ACC112 (cell line): ENCODE results near the gene SLFN12L.
"Not testable (repeated sequence)": the region's sequence is repeated elsewhere in the genome, so short reads cannot be mapped to it uniquely, and the experiment has no call there.

Source experiments
- H2AFZ ChIP-seq: fragments of 200-600 bp; sonication (generic); one replicate; pipeline ENCODE4 v1.6.0; 2017; ENCODE audit warnings: antibody characterized with exemption, low read length; ENCODE audit not compliant: unreplicated experiment
- H3K27ac ChIP-seq: fragments of 200-600 bp; sonication (generic); 2 replicates; pipeline ENCODE4 v1.5.1; 2014; ENCODE audit warnings: low read depth, mild to moderate bottlenecking, antibody characterized with exemption, low read length, moderate library complexity
- H3K27me3 ChIP-seq: fragments of 200-600 bp; sonication (generic); 2 replicates; pipeline ENCODE4 v1.6.1; 2014; ENCODE audit warnings: mild to moderate bottlenecking, antibody characterized with exemption, low read length, moderate library complexity, mixed read lengths; ENCODE audit not compliant: insufficient read depth
- H3K36me3 ChIP-seq: fragments of 200-600 bp; sonication (generic); 2 replicates; pipeline ENCODE4 v1.6.1; 2016; ENCODE audit warnings: mild to moderate bottlenecking, antibody characterized with exemption, low read length, moderate library complexity, mixed read lengths; ENCODE audit not compliant: insufficient read depth
- H3K4me1 ChIP-seq: fragments of 200-600 bp; sonication (generic); one replicate; pipeline ENCODE4 v1.6.1; 2016; ENCODE audit warnings: low read length, mixed read lengths; ENCODE audit not compliant: insufficient read depth, unreplicated experiment, control insufficient read depth
- H3K4me3 ChIP-seq: fragments of 200-600 bp; sonication (generic); 2 replicates; pipeline ENCODE4 v1.5.1; 2014; ENCODE audit warnings: mild to moderate bottlenecking, low read depth, low read length
- H3K79me2 ChIP-seq: fragments of 200-600 bp; sonication (generic); one replicate; pipeline ENCODE4 v1.6.0; 2016; ENCODE audit warnings: low read length; ENCODE audit not compliant: control insufficient read depth, unreplicated experiment, insufficient read depth

The SLFN12L gene

DNA sequence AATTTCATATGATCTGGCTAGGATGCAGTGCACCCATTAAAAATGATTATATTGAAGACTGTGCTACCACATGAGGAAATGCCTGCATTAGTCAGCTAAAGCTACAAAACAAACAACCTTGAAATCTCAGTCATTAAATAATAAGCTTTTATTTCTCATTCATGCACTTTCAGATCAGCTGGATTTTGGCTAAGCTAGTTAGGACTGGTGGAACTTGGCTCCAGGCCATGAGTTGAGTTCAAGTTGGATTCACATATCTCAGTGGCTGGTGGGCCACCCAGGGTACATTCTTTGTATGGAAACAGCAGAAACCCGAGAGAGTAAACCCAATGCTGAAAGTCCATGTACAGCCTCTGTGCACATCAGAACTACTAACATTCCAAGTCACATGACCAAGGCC, 6.4 kb upstream of the SLFN12L start:
- H3K4me1 ChIP-seq, result peaks cover 12% of the 10 kb centered on the region

DNA sequence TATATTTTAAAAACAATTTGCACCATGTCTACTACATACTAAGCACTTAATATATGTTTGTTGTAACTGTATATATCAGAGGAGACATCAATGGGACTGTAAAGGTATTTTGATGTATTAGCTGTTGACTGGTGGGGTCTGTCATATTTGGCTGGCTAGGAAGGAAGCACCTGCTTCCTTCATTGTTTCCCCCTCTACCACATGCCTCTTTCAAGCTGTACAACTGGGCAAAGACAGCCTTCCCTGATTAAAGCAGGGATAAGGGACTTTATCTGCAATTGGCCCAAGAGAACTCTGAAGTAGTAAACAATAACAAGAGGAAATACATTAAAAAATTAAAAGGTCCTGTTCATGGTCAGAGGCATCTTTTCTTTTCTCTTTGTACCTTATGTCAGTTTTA, 5.5 kb upstream of the SLFN12L start:
- H3K4me3 ChIP-seq, result no peak overlapping the region
- no peak overlapping the region for H2AFZ ChIP-seq
- H3K79me2 ChIP-seq, result no peaks in the 10 kb centered on the region
- H3K36me3 ChIP-seq, result no peaks in the 10 kb centered on the region
- H3K27me3 ChIP-seq, result peaks cover 7% of the 10 kb centered on the region; the same call in 1 of the 2 replicates
- H3K4me1 ChIP-seq, result peaks cover 18% of the 10 kb centered on the region
- H3K27ac ChIP-seq, result no peak overlapping the region

More for the DNA sequence above, 6.4 kb upstream of the SLFN12L start:
- H3K36me3 ChIP-seq, result no peaks in the 10 kb centered on the region
- H3K79me2 ChIP-seq, result no peaks in the 10 kb centered on the region
- no peak overlapping the region for H2AFZ ChIP-seq
- peaks cover 15% of the 10 kb centered on the region for H3K27me3 ChIP-seq
- no peak overlapping the region for H3K4me3 ChIP-seq
- no peak overlapping the region for H3K27ac ChIP-seq

DNA sequence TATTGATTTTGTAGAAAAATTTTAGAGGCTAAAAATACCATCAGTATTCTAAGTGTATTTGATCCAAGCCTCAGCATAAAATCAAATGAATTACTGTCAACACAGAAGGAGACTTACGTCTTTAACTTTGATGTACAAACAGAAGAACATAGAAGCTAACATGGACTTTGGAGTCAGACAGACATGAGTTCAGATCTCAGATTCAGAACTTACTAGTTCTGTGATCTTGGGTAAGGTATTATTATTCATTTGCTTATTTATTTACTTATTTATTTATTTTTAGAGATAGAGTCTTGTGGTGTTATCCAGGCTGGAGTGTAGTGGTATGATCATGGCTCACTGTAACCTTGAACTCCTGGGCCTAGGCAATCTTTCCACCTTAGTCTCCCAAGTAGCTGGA, 4.0 kb upstream of the SLFN12L start:
- peak overlapping the region; percentile 17 for H2AFZ ChIP-seq

DNA sequence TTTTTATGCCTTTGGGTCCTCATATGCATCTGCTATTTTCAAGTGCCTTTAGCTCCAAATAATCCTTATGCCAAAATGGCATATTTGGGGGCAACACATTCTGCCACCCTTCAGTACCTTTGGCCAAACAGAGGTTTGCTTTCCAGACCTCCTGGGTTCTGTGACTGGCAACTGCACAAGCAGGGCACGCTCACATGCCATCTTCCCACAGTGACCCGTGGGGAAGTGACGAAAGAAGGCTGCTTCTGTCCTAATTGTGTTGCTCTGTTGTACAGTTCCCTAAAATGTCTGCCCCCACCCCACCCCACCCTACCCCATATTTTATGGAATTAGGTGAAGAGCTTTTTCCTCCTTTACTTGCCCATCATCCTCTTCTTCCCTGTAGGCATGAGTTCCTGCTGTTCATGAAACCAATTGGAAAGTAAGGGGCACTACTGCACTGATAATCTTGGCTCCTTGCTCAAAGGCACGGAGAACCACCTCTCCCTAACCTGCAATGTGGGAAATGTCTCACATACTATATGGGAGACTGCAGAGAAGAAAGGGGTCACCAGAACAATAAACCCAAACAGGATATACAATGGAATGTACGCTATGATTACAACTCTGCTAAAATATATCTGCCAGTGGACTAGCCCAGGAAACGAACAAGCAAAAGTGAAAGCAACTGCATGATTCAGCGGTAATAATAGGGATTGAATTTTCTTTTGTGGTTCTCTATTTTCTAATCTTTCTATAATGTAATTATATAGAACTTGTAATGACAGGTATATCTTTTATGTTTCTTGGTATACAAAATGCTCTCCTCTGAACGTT, 3.3 kb upstream of the SLFN12L start:
- H3K4me3 ChIP-seq, result peak overlapping the region; percentile 69
- no peaks in the 10 kb centered on the region for H3K27me3 ChIP-seq
- H3K36me3 ChIP-seq, result no peaks in the 10 kb centered on the region
- H3K4me1 ChIP-seq, result peaks cover 25% of the 10 kb centered on the region
- H2AFZ ChIP-seq, result peak overlapping the region; percentile 17
- H3K27ac ChIP-seq, result peak overlapping the region; percentile 64
- H3K79me2 ChIP-seq, result no peaks in the 10 kb centered on the region

More for the DNA sequence above, 4.0 kb upstream of the SLFN12L start:
- no peaks in the 10 kb centered on the region for H3K79me2 ChIP-seq
- H3K27me3 ChIP-seq, result no peaks in the 10 kb centered on the region
- no peaks in the 10 kb centered on the region for H3K36me3 ChIP-seq
- H3K27ac ChIP-seq, result peak overlapping the region; percentile 64
- H3K4me3 ChIP-seq, result peak overlapping the region; percentile 69
- peaks cover 25% of the 10 kb centered on the region for H3K4me1 ChIP-seq

DNA sequence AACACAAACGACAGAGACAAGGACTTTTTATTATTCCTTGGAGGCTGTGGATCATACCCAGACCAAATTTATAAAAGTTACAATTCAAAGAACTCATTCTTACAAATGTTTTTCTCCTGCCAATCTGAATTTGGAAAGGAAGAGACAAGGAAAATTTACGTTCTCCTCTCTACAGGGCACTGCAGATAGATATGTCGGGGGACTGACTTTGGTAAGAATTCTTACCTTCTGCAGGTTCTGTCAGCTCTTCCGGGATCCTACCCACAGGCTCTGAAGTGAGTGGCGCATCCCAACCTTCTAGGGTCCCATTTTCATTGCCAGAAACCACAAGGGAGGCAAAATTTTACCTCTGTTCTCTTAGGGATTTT, 2.2 kb upstream of the SLFN12L start:
- H3K4me1 ChIP-seq, result peaks cover 25% of the 10 kb centered on the region
- H3K79me2 ChIP-seq, result no peaks in the 10 kb centered on the region
- H3K4me3 ChIP-seq, result peak overlapping the region; percentile 42; the same call in 1 of the 2 replicates
- H3K27me3 ChIP-seq, result no peaks in the 10 kb centered on the region
- no peak overlapping the region for H3K27ac ChIP-seq
- peak overlapping the region; percentile 80 for H2AFZ ChIP-seq
- no peaks in the 10 kb centered on the region for H3K36me3 ChIP-seq

DNA sequence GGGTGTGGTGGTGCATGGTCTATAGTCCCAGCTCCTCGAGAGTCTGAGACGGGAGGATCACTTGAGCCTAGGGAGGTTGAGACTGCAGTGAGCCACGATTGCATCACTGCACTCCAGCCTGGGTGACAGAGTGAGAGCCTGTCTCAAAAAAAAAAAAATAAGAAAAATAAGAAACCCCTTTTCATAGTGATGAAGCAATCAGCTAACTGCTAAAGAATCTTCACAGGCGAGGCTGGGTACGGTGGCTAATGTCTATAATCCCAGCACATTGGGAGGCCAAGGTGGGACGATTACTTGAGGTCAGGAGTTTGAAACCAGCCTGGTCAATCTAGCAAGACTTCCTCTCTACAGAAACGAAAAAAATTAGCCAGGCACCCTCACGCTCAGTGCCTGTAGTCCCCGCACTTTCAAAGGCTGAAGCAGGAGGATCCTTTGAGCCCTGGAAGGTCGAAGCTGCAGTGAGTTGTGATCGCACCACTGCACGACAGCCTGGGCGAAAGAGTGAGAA, 760 bp downstream of the SLFN12L start:
- Histone ChIP-seq H3K36me3 (no peaks in the 10 kb centered on the region), H3K27me3 (no peaks in the 10 kb centered on the region), H3K4me1 (peaks cover 25% of the 10 kb centered on the region), H3K27ac (no peak overlapping the region), H3K4me3 (no peak overlapping the region), H3K79me2 (no peaks in the 10 kb centered on the region), H2AFZ (no peak overlapping the region)

DNA sequence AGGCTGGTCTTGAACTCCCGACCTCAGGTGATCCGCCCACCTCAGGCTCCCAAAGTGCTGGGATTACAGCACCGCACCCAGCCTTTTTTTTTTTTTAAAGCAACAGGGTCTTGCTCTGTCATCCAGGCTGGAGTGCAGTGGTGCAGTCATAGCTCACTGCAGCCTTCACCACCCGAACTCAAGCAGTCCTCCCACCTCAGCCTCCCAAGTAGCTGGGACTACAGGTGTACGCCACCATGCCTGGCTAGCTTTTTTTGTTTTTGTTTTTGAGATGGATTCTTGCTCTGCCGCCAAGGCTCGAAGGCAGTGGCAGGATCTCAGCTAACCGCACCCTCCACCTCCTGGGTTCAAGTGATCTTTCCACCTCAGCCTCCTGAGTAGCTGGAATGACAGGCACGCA, 2.1 kb downstream of the SLFN12L start:
- H3K4me3 ChIP-seq, H2AFZ ChIP-seq, H3K79me2 ChIP-seq, H3K27ac ChIP-seq, H3K36me3 ChIP-seq, H3K27me3 ChIP-seq: not testable (repeated sequence)
- peaks cover 21% of the 10 kb centered on the region for H3K4me1 ChIP-seq

DNA sequence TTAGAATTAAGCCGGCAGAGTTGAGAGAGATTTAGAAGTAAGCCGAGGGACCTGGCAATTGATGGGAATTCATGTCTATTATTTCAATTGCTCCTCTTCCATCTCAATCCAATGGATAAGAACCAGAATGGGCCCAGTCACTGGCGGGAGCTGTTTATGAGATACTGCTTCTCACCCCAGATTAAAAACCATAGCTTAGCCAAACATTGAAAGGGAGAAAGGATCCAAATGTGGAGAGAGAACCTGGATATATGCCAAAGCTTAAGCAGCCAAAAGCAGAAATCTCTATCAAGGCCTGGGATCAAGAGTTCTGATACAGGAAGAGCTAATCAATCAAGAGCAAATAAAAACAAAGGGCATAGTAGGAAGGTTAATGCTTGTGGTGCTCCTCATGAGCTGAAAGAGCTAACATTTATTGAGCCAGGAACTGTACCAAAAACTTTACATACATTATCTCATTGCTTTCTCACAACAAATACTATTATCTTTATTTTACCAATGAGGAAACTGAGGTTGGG, 2.8 kb downstream of the SLFN12L start:
- no peaks in the 10 kb centered on the region for H3K36me3 ChIP-seq
- H2AFZ ChIP-seq, result no peak overlapping the region
- no peak overlapping the region for H3K4me3 ChIP-seq
- no peak overlapping the region for H3K27ac ChIP-seq
- peaks cover 14% of the 10 kb centered on the region for H3K4me1 ChIP-seq
- no peaks in the 10 kb centered on the region for H3K79me2 ChIP-seq
- no peaks in the 10 kb centered on the region for H3K27me3 ChIP-seq

DNA sequence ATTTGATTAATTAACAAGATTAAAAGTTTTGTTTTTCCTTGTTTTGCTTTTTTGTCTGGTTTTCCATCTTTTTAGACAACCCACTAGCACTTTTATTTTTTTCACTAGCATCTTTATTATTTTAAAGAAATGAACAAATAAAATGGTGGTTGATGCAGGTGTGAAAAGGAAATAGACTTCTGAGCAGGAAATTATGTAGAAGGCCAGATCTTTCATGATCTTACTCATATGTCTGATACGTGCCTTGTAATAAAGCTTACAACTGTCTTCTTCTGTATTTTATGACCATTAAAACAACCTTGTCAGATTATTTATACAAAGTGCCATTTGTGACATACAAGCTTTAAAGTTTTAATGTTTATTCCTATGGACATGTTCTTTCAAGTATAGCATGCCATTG, 6.3 kb downstream of the SLFN12L start:
- H3K4me1 ChIP-seq, result no peaks in the 10 kb centered on the region
- no peaks in the 10 kb centered on the region for H3K79me2 ChIP-seq
- no peak overlapping the region for H3K27ac ChIP-seq
- no peak overlapping the region for H2AFZ ChIP-seq
- no peak overlapping the region for H3K4me3 ChIP-seq
- H3K36me3 ChIP-seq, result no peaks in the 10 kb centered on the region
- H3K27me3 ChIP-seq, result no peaks in the 10 kb centered on the region

DNA sequence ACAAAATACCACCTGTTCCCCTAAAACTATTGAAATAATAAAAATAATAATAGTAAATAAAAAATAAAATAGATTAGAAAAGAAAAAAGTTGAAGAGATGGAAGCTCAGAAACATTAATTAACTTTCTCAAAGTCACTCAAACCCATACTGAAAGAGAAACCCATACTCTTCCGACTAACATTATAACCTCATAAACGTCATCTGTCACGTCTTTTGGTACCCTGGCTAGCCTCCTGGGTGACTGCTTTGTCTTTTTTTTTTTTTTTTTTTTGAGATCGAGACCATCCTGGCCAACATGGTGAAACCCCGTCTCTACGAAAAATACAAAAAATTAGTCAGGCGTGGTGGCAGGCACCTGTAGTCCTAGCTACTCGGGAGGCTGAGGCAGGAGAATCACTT, 7.6 kb downstream of the SLFN12L start:
- Histone ChIP-seq H3K4me3 (no peak overlapping the region), H3K79me2 (no peaks in the 10 kb centered on the region), H3K4me1 (no peaks in the 10 kb centered on the region), H2AFZ (no peak overlapping the region), H3K36me3 (no peaks in the 10 kb centered on the region), H3K27ac (no peak overlapping the region), H3K27me3 (no peaks in the 10 kb centered on the region)

DNA sequence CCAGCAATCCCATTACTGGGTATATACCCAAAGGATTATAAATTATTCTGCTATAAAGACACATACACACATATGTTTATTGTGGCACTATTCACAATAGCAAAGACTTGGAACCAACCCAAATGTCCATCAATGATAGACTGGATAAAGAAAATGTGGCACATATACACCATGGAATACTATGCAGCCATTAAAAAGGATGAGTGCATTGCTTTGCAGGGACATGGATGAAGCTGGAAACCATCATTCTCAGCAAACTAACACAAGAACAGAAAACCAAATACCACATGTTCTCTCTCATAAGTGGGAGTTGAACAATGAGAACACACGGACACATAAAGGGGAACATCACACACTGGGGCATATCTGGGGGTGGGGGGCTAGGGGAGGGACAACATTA, 8.2 kb downstream of the SLFN12L start:
- H2AFZ ChIP-seq, H3K4me3 ChIP-seq: not testable (repeated sequence)

More for the DNA sequence above, 8.2 kb downstream of the SLFN12L start:
- H3K27ac ChIP-seq, H3K27me3 ChIP-seq, H3K4me1 ChIP-seq, H3K36me3 ChIP-seq, H3K79me2 ChIP-seq: not testable (repeated sequence)
